MM.1S (cell line): ENCODE measurements around the gene ZNF613.

Source experiments
- EZH2phosphoT487 ChIP-seq: fragments of 300-600 bp; sonication (generic); IDR thresholded peaks from 2 replicates; pipeline ENCODE4 v1.6.1; 2018; ENCODE audit warnings: antibody characterized with exemption, low read length
- TF ChIP-seq, protein P1 (sequence below): fragments of 300-600 bp; sonication (generic); IDR thresholded peaks from 2 replicates; pipeline ENCODE4 v1.5.1; 2016; ENCODE audit warnings: antibody characterized with exemption, low read length, mixed read lengths

DNA sequence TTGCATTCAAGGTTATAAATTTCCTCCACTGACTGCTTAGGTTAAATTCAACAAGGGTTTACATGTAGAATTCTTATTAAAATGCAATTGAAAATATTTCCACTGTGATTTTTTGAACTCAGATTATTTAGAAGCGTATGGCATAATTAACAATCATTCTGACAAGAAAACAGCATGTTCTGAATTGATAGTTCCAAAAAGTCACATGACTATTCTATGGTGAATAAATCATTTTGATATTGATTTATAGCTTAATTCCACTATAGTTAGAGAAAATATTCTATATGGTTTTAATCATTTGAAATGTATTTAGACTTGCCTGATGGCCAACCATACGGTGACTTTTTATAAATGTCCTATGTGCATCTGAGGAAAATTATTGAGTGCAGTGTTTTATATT is 42.6 kb upstream of the ZNF613 start:
- TF ChIP-seq, protein P1, sequence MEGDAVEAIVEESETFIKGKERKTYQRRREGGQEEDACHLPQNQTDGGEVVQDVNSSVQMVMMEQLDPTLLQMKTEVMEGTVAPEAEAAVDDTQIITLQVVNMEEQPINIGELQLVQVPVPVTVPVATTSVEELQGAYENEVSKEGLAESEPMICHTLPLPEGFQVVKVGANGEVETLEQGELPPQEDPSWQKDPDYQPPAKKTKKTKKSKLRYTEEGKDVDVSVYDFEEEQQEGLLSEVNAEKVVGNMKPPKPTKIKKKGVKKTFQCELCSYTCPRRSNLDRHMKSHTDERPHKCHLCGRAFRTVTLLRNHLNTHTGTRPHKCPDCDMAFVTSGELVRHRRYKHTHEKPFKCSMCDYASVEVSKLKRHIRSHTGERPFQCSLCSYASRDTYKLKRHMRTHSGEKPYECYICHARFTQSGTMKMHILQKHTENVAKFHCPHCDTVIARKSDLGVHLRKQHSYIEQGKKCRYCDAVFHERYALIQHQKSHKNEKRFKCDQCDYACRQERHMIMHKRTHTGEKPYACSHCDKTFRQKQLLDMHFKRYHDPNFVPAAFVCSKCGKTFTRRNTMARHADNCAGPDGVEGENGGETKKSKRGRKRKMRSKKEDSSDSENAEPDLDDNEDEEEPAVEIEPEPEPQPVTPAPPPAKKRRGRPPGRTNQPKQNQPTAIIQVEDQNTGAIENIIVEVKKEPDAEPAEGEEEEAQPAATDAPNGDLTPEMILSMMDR: no peak
- TF ChIP-seq EZH2phosphoT487: no peak
